SK-N-SH treated with all-trans-retinoic acid at 6 μM for 48 hours (cell line): Measurements from ENCODE around the gene GHRL.
A peak's percentile ranks its signal among the peaks of the same experiment; 100 is the strongest.

Experiments
- ATAC-seq: fragments of 200-7000 bp; cut with Tn5 transposase; 3 replicates; pipeline ENCODE4 v1.9.1; 2020; ENCODE audit warnings: mild to moderate bottlenecking, moderate library complexity
- ARNTL ChIP-seq: fragments of 450-650 bp; formaldehyde crosslinking; IDR thresholded peaks from 2 replicates; pipeline ENCODE4 v1.5.0; 2020; ENCODE audit warnings: low read depth, mild to moderate bottlenecking, moderate library complexity, borderline replicate concordance
- BACH2 ChIP-seq: fragments of 250-450 bp; sonication (Bioruptor Pico); IDR thresholded peaks from 2 replicates; pipeline ENCODE4 v1.9.0; 2021; ENCODE audit warnings: mild to moderate bottlenecking, borderline replicate concordance
- CREB5 ChIP-seq: fragments of 250-450 bp; sonication (Bioruptor Pico); IDR thresholded peaks from 2 replicates; pipeline ENCODE4 v1.5.1; 2020; ENCODE audit warnings: low read depth, mild to moderate bottlenecking, moderate library complexity
- CSDC2 ChIP-seq: fragments of 250-450 bp; sonication (Bioruptor Pico); IDR thresholded peaks from 2 replicates; pipeline ENCODE4 v1.5.0; 2020; ENCODE audit warnings: mild to moderate bottlenecking, moderate library complexity
- CSRNP3 ChIP-seq: fragments of 250-450 bp; sonication (Bioruptor Pico); IDR thresholded peaks from 2 replicates; pipeline ENCODE4 v1.5.1; 2021; ENCODE audit warnings: mild to moderate bottlenecking, moderate library complexity
- ESRRG ChIP-seq: fragments of 250-450 bp; sonication (Bioruptor Pico); IDR thresholded peaks from 2 replicates; pipeline ENCODE4 v1.6.1; 2021; ENCODE audit warnings: mild to moderate bottlenecking
- GLIS3 ChIP-seq: fragments of 250-450 bp; sonication (Bioruptor Pico); IDR thresholded peaks from 2 replicates; pipeline ENCODE4 v1.5.0; 2020; ENCODE audit warnings: mild to moderate bottlenecking, moderate library complexity
- OSR1 ChIP-seq: fragments of 250-450 bp; sonication (Bioruptor Pico); IDR thresholded peaks from 2 replicates; pipeline ENCODE4 v1.8.0; 2022; ENCODE audit warnings: moderate library complexity, mild to moderate bottlenecking, inconsistent platforms
- PATZ1 ChIP-seq: fragments of 250-450 bp; sonication (Bioruptor Pico); IDR thresholded peaks from 2 replicates; pipeline ENCODE4 v1.8.0; 2020; ENCODE audit warnings: mild to moderate bottlenecking, moderate library complexity, borderline replicate concordance
- POU6F1 ChIP-seq: fragments of 250-450 bp; sonication (Bioruptor Pico); IDR thresholded peaks from 2 replicates; pipeline ENCODE4 v1.8.0; 2021; ENCODE audit warnings: low read depth, mild to moderate bottlenecking, moderate library complexity, borderline replicate concordance
- PPARA ChIP-seq: fragments of 250-450 bp; sonication (Bioruptor Pico); IDR thresholded peaks from 2 replicates; pipeline ENCODE4 v1.5.0; 2020; ENCODE audit warnings: mild to moderate bottlenecking, borderline replicate concordance
- RARB ChIP-seq: fragments of 250-450 bp; sonication (Bioruptor Pico); IDR thresholded peaks from 2 replicates; pipeline ENCODE4 v1.8.0; 2021; ENCODE audit warnings: mild to moderate bottlenecking, moderate library complexity
- SNAI2 ChIP-seq: fragments of 250-450 bp; sonication (Bioruptor Pico); IDR thresholded peaks from 2 replicates; pipeline ENCODE4 v1.5.0; 2020; ENCODE audit warnings: mild to moderate bottlenecking, moderate library complexity
- TCF4 ChIP-seq: fragments of 250-450 bp; sonication (Bioruptor Pico); IDR thresholded peaks from 2 replicates; pipeline ENCODE4 v1.8.0; 2021; ENCODE audit warnings: mild to moderate bottlenecking, moderate library complexity, borderline replicate concordance
- TOX ChIP-seq: fragments of 250-450 bp; sonication (Bioruptor Pico); IDR thresholded peaks from 2 replicates; pipeline ENCODE4 v1.8.0; 2021; ENCODE audit warnings: mild to moderate bottlenecking, moderate library complexity, borderline replicate concordance
- TSHZ2 ChIP-seq: fragments of 250-450 bp; sonication (Bioruptor Pico); IDR thresholded peaks from 2 replicates; pipeline ENCODE4 v1.5.0; 2020; ENCODE audit warnings: mild to moderate bottlenecking, moderate library complexity
- ZC3H10 ChIP-seq: fragments of 250-450 bp; sonication (Bioruptor Pico); IDR thresholded peaks from 2 replicates; pipeline ENCODE4 v1.5.1; 2021; ENCODE audit warnings: mild to moderate bottlenecking, moderate library complexity
- ZFP3 ChIP-seq: fragments of 250-450 bp; sonication (Bioruptor Pico); IDR thresholded peaks from 2 replicates; pipeline ENCODE4 v1.5.0; 2020; ENCODE audit warnings: mild to moderate bottlenecking, moderate library complexity
- ZFP30 ChIP-seq: fragments of 450-650 bp; formaldehyde crosslinking; IDR thresholded peaks from 2 replicates; pipeline ENCODE4 v1.5.0; 2022; ENCODE audit warnings: mild to moderate bottlenecking, moderate library complexity
- ZNF70 ChIP-seq: fragments of 450-650 bp; formaldehyde crosslinking; IDR thresholded peaks from 2 replicates; pipeline ENCODE4 v1.5.0; 2020; ENCODE audit warnings: mild to moderate bottlenecking, moderate library complexity
- ZNF8 ChIP-seq: fragments of 450-650 bp; formaldehyde crosslinking; IDR thresholded peaks from 2 replicates; pipeline ENCODE4 v1.5.0; 2020; ENCODE audit warnings: mild to moderate bottlenecking, moderate library complexity

Gene GHRL

GRCh38 chr3:10288575-10288960 is 4.2 kb downstream of the GHRL start:
- no peak for ATAC-seq
- TF ChIP-seq PATZ1 (CRISPR knock-in tag): no peak
- no peak for TF ChIP-seq CSDC2 (CRISPR knock-in tag)
- no peak for TF ChIP-seq TSHZ2
- TF ChIP-seq ZFP30: no peak
- TF ChIP-seq ZNF8: no peak
- no peak for TF ChIP-seq POU6F1 (CRISPR knock-in tag)
- no peak for TF ChIP-seq ZNF70 (CRISPR knock-in tag)
- no peak for TF ChIP-seq RARB (CRISPR knock-in tag)

GRCh38 chr3:10287936-10288574 is 4.7 kb downstream of the GHRL start:
- ATAC-seq: no peak
- TF ChIP-seq TCF4 (no peak), GLIS3 (no peak), CSDC2 (CRISPR knock-in tag) (no peak), ZFP30 (no peak), TSHZ2 (no peak)

GRCh38 chr3:10286596-10287295 is 6.0 kb downstream of the GHRL start:
- ATAC-seq: peak; percentile 88
- TF ChIP-seq ARNTL (CRISPR knock-in tag): no peak
- no peak for TF ChIP-seq TOX (CRISPR knock-in tag)
- no peak for TF ChIP-seq CSDC2 (CRISPR knock-in tag)
- no peak for TF ChIP-seq BACH2 (CRISPR knock-in tag)
- no peak for TF ChIP-seq CSRNP3
- no peak for TF ChIP-seq SNAI2
- TF ChIP-seq RARB (CRISPR knock-in tag): no peak
- TF ChIP-seq ZFP3 (CRISPR knock-in tag): no peak
- TF ChIP-seq POU6F1 (CRISPR knock-in tag): no peak
- TF ChIP-seq PATZ1 (CRISPR knock-in tag): no peak
- no peak for TF ChIP-seq PPARA (CRISPR knock-in tag)
- TF ChIP-seq ZNF70 (CRISPR knock-in tag): no peak
- TF ChIP-seq ZC3H10 (CRISPR knock-in tag): no peak
- TF ChIP-seq ESRRG (CRISPR knock-in tag): no peak
- TF ChIP-seq GLIS3: no peak
- TF ChIP-seq CREB5 (CRISPR knock-in tag): no peak
- TF ChIP-seq OSR1 (CRISPR knock-in tag): no peak
